Endothelial cell of umbilical vein (primary cell): ENCODE results near the gene TSPAN10. TPM values are rescaled to one million over a fixed set of nuclear protein-coding genes. Genes with fewer than 3 reads are reported as not detected.

Source experiments
- BruUV-seq: library from RNA; stranded (reverse); fragments of 400-500 nt; replicated peaks from 2 replicates; lab custom pipeline; 2021; lab: Mats Ljungman, UMichigan
- CTCF ChIA-PET: fragments of 300-600, 350-600 bp; sonication (Branson Sonifier 250); formaldehyde crosslinking; loops from one replicate; lab custom pipeline; 2021; ENCODE audit warnings: antibody characterized with exemption, inconsistent platforms; lab: Charles Lee
- POLR2A ChIA-PET: fragments of 300-600, 350-600 bp; sonication (Branson Sonifier 250); formaldehyde crosslinking; loops from one replicate; lab custom pipeline; 2021; ENCODE audit warnings: antibody characterized with exemption, inconsistent platforms; lab: Charles Lee
- DNase-seq: peaks from one replicate; pipeline ENCODE4 v3.0.0-alpha.2; 2011; ENCODE audit warnings: low read depth, low spot score
- FAIRE-seq: peaks from 2 replicates; lab custom pipeline; 2011; peaks lifted over from hg19 to GRCh38; lab: Jason Lieb, UNC
- H2AFZ ChIP-seq: 2 replicates; pipeline ENCODE4 v1.6.0; 2012; ENCODE audit warnings: low read depth, low read length, control low read depth, inconsistent platforms
- H3K27ac ChIP-seq: 2 replicates; pipeline ENCODE4 v1.5.1; 2011; ENCODE audit warnings: low read depth, mild to moderate bottlenecking, control low read depth, low read length, moderate library complexity; ENCODE audit not compliant: insufficient read depth
- H3K27me3 ChIP-seq, 2 experiments: 2 replicates each; pipeline versions ENCODE4 v1.6.0 to v1.6.1; 2011; ENCODE audit warnings: low read length in 2 of 2, mixed read lengths in 1 of 2; ENCODE audit not compliant: control insufficient read depth in 2 of 2, insufficient read depth in 2 of 2
- H3K36me3 ChIP-seq, 2 experiments: 2 replicates in 1 of 2; 3 replicates in 1 of 2; pipeline ENCODE4 v1.5.1; 2011; ENCODE audit warnings: low read length in 2 of 2, mild to moderate bottlenecking in 1 of 2, moderate library complexity in 1 of 2; ENCODE audit not compliant: control insufficient read depth in 2 of 2, insufficient read depth in 2 of 2; ENCODE audit errors: extremely low read depth in 1 of 2
- H3K4me1 ChIP-seq: 3 replicates; pipeline ENCODE4 v1.5.1; 2011; ENCODE audit warnings: mild to moderate bottlenecking, low read length; ENCODE audit not compliant: control insufficient read depth, insufficient read depth; ENCODE audit errors: extremely low read depth
- H3K4me2 ChIP-seq: 2 replicates; pipeline ENCODE4 v1.6.1; 2011; ENCODE audit warnings: low read length, control low read depth, mixed read lengths; ENCODE audit not compliant: insufficient read depth
- H3K4me3 ChIP-seq, 3 experiments: fragments of 200-600 bp in 1 of 3; sonication (generic), shearing (Covaris generic) in 1 of 3; replicated peaks in 1 of 3; 2 replicates each; pipeline ENCODE4 v1.5.1; 2011 to 2016; ENCODE audit warnings: control low read depth in 3 of 3, low read length in 3 of 3, mild to moderate bottlenecking in 2 of 3, inconsistent platforms in 1 of 3, low read depth in 1 of 3, moderate library complexity in 1 of 3; ENCODE audit not compliant: insufficient read depth in 1 of 3
- H3K79me2 ChIP-seq: 2 replicates; pipeline ENCODE4 v1.6.0; 2012; ENCODE audit warnings: low read length, inconsistent platforms; ENCODE audit not compliant: control insufficient read depth, insufficient read depth
- H3K9ac ChIP-seq: replicated peaks from 2 replicates; pipeline ENCODE3; 2011; ENCODE audit warnings: low read length, control low read depth; ENCODE audit not compliant: insufficient read depth; ENCODE audit errors: extremely low read depth
- H3K9me1 ChIP-seq: replicated peaks from 3 replicates; pipeline ENCODE4 v1.6.0; 2011; ENCODE audit warnings: mild to moderate bottlenecking, low read length; ENCODE audit not compliant: control insufficient read depth, insufficient read depth; ENCODE audit errors: extremely low read depth
- H3K9me3 ChIP-seq: replicated peaks from 2 replicates; pipeline ENCODE4 v1.5.1; 2012; ENCODE audit warnings: low read length, inconsistent platforms; ENCODE audit not compliant: control insufficient read depth, insufficient read depth
- H4K20me1 ChIP-seq: replicated peaks from 2 replicates; pipeline ENCODE3; 2011; ENCODE audit warnings: mild to moderate bottlenecking, low read length; ENCODE audit not compliant: control insufficient read depth, insufficient read depth; ENCODE audit errors: extremely low read depth
- CTCF ChIP-seq, 2 donors: IDR thresholded peaks; 1 replicate in 1 of 2; 2 replicates in 1 of 2; pipeline ENCODE4 v1.5.1; 2011; ENCODE audit warnings: low read length in 2 of 2, mild to moderate bottlenecking in 2 of 2, moderate library complexity in 2 of 2, control low read depth in 1 of 2, inconsistent platforms in 1 of 2, low read depth in 1 of 2; ENCODE audit not compliant: insufficient read depth in 1 of 2; ENCODE audit errors: extremely low read depth in 1 of 2
- EZH2 ChIP-seq: IDR thresholded peaks from 2 replicates; pipeline ENCODE4 v1.6.1; 2012; ENCODE audit warnings: borderline replicate concordance, low read depth, mild to moderate bottlenecking, moderate library complexity, low read length, inconsistent platforms; ENCODE audit not compliant: severe bottlenecking
- FOS ChIP-seq: IDR thresholded peaks from 2 replicates; pipeline ENCODE4 v1.6.1; 2011; ENCODE audit warnings: mild to moderate bottlenecking, low read length, moderate library complexity, borderline replicate concordance; ENCODE audit not compliant: insufficient read depth
- GATA2 ChIP-seq: IDR thresholded peaks from 2 replicates; pipeline ENCODE4 v1.7.0; 2011; ENCODE audit warnings: low read depth, mild to moderate bottlenecking, moderate library complexity, mixed read lengths, low read length; ENCODE audit not compliant: insufficient read length, insufficient read depth
- JUN ChIP-seq: IDR thresholded peaks from 2 replicates; pipeline ENCODE4 v1.6.1; 2011; ENCODE audit warnings: borderline replicate concordance, low read depth; ENCODE audit not compliant: insufficient read length, insufficient read depth
- MYC ChIP-seq: IDR thresholded peaks from one replicate; pipeline ENCODE4 v1.6.1; 2011; ENCODE audit warnings: mild to moderate bottlenecking, low read depth, low read length
- POLR2A ChIP-seq: IDR thresholded peaks from 2 replicates; pipeline ENCODE4 v1.6.1; 2012; ENCODE audit warnings: low read depth, mild to moderate bottlenecking, control low read depth, low read length
- POLR2AphosphoS5 ChIP-seq: IDR thresholded peaks from 2 replicates; pipeline ENCODE4 v1.6.1; 2012; ENCODE audit warnings: low read depth, mild to moderate bottlenecking, control low read depth, low read length, moderate library complexity; ENCODE audit not compliant: insufficient read depth
- dilution Hi-C: fragments of 300-500 bp; cut with MboI; formaldehyde crosslinking; loops from one replicate; pipeline ENCODE4 v1.15.0; 2019; ENCODE audit warnings: low sequenced_read_pairs; ENCODE audit not compliant: extremely low pct_ligation_motif_present
- intact Hi-C: fragments of 100-400 bp; cut with micrococcal nuclease; formaldehyde crosslinking; loops from one replicate; pipeline ENCODE4 v1.10.0; 2022
- polyA plus RNA-seq, 4 experiments: library from polyadenylated mRNA; depleted of rRNA in 3 of 4; stranded (reverse) in 3 of 4; unstranded in 1 of 4; fragments of >200 nt; gene quantifications; 2 replicates each; pipeline versions ENCODE4 v1.2.1 to v1.2.3, GENCODE V29; 2011 to 2012; ENCODE audit warnings: missing spikeins in 1 of 4
- total RNA-seq: library from RNA; stranded (reverse); gene quantifications from 2 replicates; pipeline ENCODE4 v1.2.3, GENCODE V29; 2021
- TF ChIP-seq, protein P1 (sequence below): IDR thresholded peaks from 2 replicates; pipeline ENCODE4 v1.6.1; 2011; ENCODE audit not compliant: insufficient read depth, insufficient read length

The TSPAN10 gene
- total and polyA plus RNA-seq, 2 donors (not counting 3 experiments of a cell fraction or from before 2014, with no cell fraction given), result 0.91 to 1.1 TPM

DNA sequence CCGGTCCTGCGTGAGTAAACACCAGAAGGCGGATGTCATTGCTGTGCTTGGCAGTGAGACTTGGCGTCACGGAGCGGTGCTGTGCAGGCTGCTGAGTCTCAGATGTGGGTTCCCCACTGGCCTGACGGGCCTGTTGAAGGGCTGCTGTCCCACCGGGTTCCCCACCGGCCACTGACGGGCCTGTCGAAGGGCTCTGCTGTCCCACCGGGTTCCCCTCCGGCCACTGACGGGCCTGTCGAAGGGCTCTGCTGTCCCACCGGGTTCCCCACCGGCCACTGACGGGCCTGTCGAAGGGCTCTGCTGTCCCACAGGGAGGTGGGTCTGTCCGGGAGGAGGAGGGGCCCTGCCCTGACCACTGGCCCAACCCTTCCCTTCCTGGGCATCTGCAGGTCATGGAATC, 49.6 kb downstream of the TSPAN10 start:
- Histone ChIP-seq H3K27me3 (no peaks in the 10 kb centered on the region), H3K4me2 (no peak overlapping the region), H3K9me3 (no peaks in the 10 kb centered on the region), H2AFZ (no peak overlapping the region), H4K20me1 (no peaks in the 10 kb centered on the region), H3K36me3 (peaks cover 11 to 58% of the 10 kb centered on the region in 2 experiments), H3K4me1 (peaks cover 16% of the 10 kb centered on the region), H3K27ac (no peak overlapping the region), H3K9me1 (no peaks in the 10 kb centered on the region), H3K9ac (no peak overlapping the region), H3K79me2 (peaks cover 78% of the 10 kb centered on the region), H3K4me3 (no peak overlapping the region)
- ChIA-PET POLR2A (no interaction called here), CTCF (no interaction called here)
- intact Hi-C loops (no loop called here), dilution Hi-C loops (no loop called here)
- DNase-seq (no peak), FAIRE-seq (no peak)
- no TSS peak for BruUV-seq
- TF ChIP-seq, protein P1, sequence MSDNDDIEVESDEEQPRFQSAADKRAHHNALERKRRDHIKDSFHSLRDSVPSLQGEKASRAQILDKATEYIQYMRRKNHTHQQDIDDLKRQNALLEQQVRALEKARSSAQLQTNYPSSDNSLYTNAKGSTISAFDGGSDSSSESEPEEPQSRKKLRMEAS, result no peak
- no peak for TF ChIP-seq POLR2A
- TF ChIP-seq JUN, result no peak
- no peak for TF ChIP-seq EZH2
- no peak for TF ChIP-seq MYC
- TF ChIP-seq POLR2AphosphoS5, result no peak
- TF ChIP-seq GATA2, result no peak
- no peak for TF ChIP-seq FOS
- no peak for TF ChIP-seq CTCF (IDR thresholded peaks at IDR 0.05; ENCODE audit: extremely low read depth in 1 of 2, insufficient read depth in 1 of 2, low read depth in 1 of 2, low read length in 2 of 2)
